K562 (cell line): ENCODE data around the gene SELPLG. TPM values are rescaled to one million over a fixed set of nuclear protein-coding genes. Genes with fewer than 3 reads are reported as not detected.
A peak's percentile ranks its signal among the peaks of the same experiment; 100 is the strongest.

Experiments
- BMI1 ChIP-seq: fragments of 150-350 bp; IDR thresholded peaks from 2 replicates; pipeline ENCODE4 v1.6.1; 2014; ENCODE audit warnings: low read length
- CREB3L1 ChIP-seq: fragments of 450-650 bp; IDR thresholded peaks from 2 replicates; pipeline ENCODE4 v1.6.1; 2014; ENCODE audit warnings: low read depth, mild to moderate bottlenecking, moderate library complexity, borderline replicate concordance
- CSDE1 ChIP-seq, 2 experiments: fragments of 450-650 bp; IDR thresholded peaks; 2 replicates each; pipeline ENCODE4 v1.6.1; 2016; ENCODE audit warnings: mild to moderate bottlenecking in 1 of 2
- CTCF ChIP-seq, 3 experiments: IDR thresholded peaks in 2 of 3; conservative IDR thresholded peaks in 1 of 3; 2 replicates each; pipeline ENCODE4 v1.5.1; 2011 to 2012; ENCODE audit warnings: low read length in 3 of 3, mild to moderate bottlenecking in 3 of 3, control low read depth in 2 of 3, improper control_type of control experiment in 1 of 3, inconsistent platforms in 1 of 3, low read depth in 1 of 3, mixed read lengths in 1 of 3, moderate library complexity in 1 of 3; ENCODE audit not compliant: insufficient read depth in 2 of 3
- E2F3 ChIP-seq: fragments of 250-450 bp; sonication (Bioruptor Pico); IDR thresholded peaks from 2 replicates; pipeline ENCODE4 v1.4.0; 2020; ENCODE audit warnings: mild to moderate bottlenecking
- ESRRB ChIP-seq: fragments of 250-450 bp; sonication (Bioruptor Pico); IDR thresholded peaks from 2 replicates; pipeline ENCODE4 v1.5.0; 2020; ENCODE audit warnings: mild to moderate bottlenecking, moderate library complexity, borderline replicate concordance
- HOXB6 ChIP-seq: fragments of 250-450 bp; sonication (Bioruptor Pico); IDR thresholded peaks from 2 replicates; pipeline ENCODE4 v1.5.1; 2022; ENCODE audit warnings: mild to moderate bottlenecking, borderline replicate concordance
- JUND ChIP-seq, 2 experiments: IDR thresholded peaks; 2 replicates in 1 of 2; 3 replicates in 1 of 2; pipeline ENCODE4 v1.6.1; 2011; ENCODE audit warnings: borderline replicate concordance in 2 of 2, low read depth in 2 of 2, low read length in 2 of 2, improper control_type of control experiment in 1 of 2, missing biosample characterization in 1 of 2, missing genetic modification characterization in 1 of 2, missing genetic modification reagents in 1 of 2
- NELFE ChIP-seq: IDR thresholded peaks from 2 replicates; pipeline ENCODE4 v1.6.1; 2011; ENCODE audit warnings: mild to moderate bottlenecking; ENCODE audit not compliant: insufficient read depth, insufficient read length
- NFATC3 ChIP-seq: fragments of 450-650 bp; IDR thresholded peaks from 2 replicates; pipeline ENCODE4 v1.6.1; 2017; ENCODE audit warnings: mild to moderate bottlenecking
- ZBTB2 ChIP-seq: fragments of 450-650 bp; IDR thresholded peaks from 2 replicates; pipeline ENCODE4 v1.6.1; 2016; ENCODE audit warnings: antibody characterized with exemption
- ZBTB8A ChIP-seq: fragments of 450-650 bp; IDR thresholded peaks from 2 replicates; pipeline ENCODE4 v1.6.1; 2018; ENCODE audit warnings: mild to moderate bottlenecking, moderate library complexity; ENCODE audit not compliant: partially characterized antibody
- ZFP36 ChIP-seq: fragments of 150-350 bp; IDR thresholded peaks from 2 replicates; pipeline ENCODE4 v1.6.1; 2018; ENCODE audit warnings: low read length, low read depth; ENCODE audit not compliant: partially characterized antibody
- ZNF212 ChIP-seq: fragments of 450-650 bp; formaldehyde crosslinking; IDR thresholded peaks from 2 replicates; pipeline ENCODE4 v1.4.0; 2020; ENCODE audit warnings: mild to moderate bottlenecking
- ZNF224 ChIP-seq: sonication (generic); formaldehyde crosslinking; IDR thresholded peaks from 2 replicates; pipeline ENCODE4 v1.8.0; 2022; ENCODE audit warnings: mild to moderate bottlenecking, missing genetic modification reagents
- ZNF655 ChIP-seq: fragments of 250-450 bp; sonication (Bioruptor Pico); IDR thresholded peaks from 2 replicates; pipeline ENCODE4 v1.5.0; 2021
- polyA plus RNA-seq, 8 experiments: library from polyadenylated mRNA; depleted of rRNA in 4 of 8; stranded (reverse) in 5 of 8; unstranded in 3 of 8; fragments of >200 nt; fragmentation: Nextera tagmentation in 2 of 8; fragmentation: Illumina TruSeq in 1 of 8; extraction: Ambion mirVana in 2 of 8; extraction: Trizol in 1 of 8; gene quantifications; 2 replicates each; pipeline versions ENCODE4 v1.2.1 to v1.2.3, GENCODE V29; 2011 to 2014; ENCODE audit warnings: inconsistent platforms in 1 of 8, missing spikeins in 1 of 8
- total RNA-seq, 7 experiments: library from RNA; depleted of rRNA in 6 of 7; stranded (reverse); fragments of >200 nt in 6 of 7; fragmentation: Illumina TruSeq in 2 of 7; extraction: Trizol in 2 of 7; gene quantifications; 2 replicates each; pipeline versions ENCODE4 v1.2.1 to v1.2.3, GENCODE V29; 2011 to 2021; ENCODE audit warnings: low replicate concordance in 1 of 7
- TF ChIP-seq, protein P1 (sequence below): fragments of 250-450 bp; sonication (Bioruptor Pico); IDR thresholded peaks from 2 replicates; pipeline ENCODE4 v1.8.0; 2022; ENCODE audit warnings: inconsistent platforms, mild to moderate bottlenecking, moderate library complexity, borderline replicate concordance
- TF ChIP-seq, protein P2 (sequence below): fragments of 250-450 bp; sonication (Bioruptor Pico); IDR thresholded peaks from 2 replicates; pipeline ENCODE4 v1.8.0; 2022; ENCODE audit warnings: moderate library complexity, mild to moderate bottlenecking, inconsistent platforms

The SELPLG gene
- total and polyA plus RNA-seq, 9 of the 15 experiments (the other 6 are each of a cell fraction or from before 2014, with no cell fraction given), result 0.22 to 10.2 (median 1.7) TPM

DNA sequence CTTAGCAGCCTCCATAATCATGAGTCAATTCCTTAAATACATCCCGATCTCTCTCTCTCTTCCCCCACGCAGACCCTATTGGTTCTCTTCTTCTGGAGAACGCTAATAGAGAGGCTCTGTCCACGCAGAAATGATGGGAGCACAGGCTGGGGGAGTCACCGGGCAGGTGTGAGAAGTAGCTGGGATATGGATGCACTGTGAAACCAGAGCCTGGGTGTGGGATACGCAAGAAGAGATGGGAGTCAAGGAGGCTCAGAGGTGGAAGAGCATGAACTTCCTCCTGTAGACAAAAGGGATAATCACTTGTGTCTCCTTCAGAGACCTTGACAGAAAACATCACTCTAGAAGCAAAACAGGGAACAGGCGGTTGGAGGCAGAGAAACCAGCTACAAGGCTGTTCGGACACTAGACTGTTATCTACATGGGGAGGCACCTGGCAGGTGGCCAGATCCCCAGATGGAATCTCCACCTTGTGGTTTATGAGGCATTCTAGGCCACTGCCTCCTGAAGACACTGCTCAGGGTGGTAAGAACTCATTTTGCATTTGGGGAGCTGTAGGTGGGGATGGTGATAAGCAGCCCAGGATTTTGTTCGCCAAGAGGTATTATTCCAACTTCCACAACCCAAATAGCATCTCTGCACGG lies 7.2 kb upstream of the SELPLG start (continued):
- TF ChIP-seq ZNF655 (CRISPR knock-in tag) (no peak), CREB3L1 (no peak; the same call in 1 of the 2 replicates), ZNF224 (CRISPR knock-in tag) (no peak), NELFE (no peak), E2F3 (CRISPR knock-in tag) (no peak), CSDE1 (IDR thresholded peaks at IDR 0.05) (no peak), BMI1 (no peak), ZFP36 (no peak), JUND (IDR thresholded peaks at IDR 0.05; ENCODE audit: borderline replicate concordance, low read depth, low read length) (peak; percentile 69), JUND (tag; IDR thresholded peaks at IDR 0.05; ENCODE audit: borderline replicate concordance, low read depth, low read length) (peak; percentile 39; the same call in 1 of the 3 replicates), NFATC3 (no peak), HOXB6 (CRISPR knock-in tag) (no peak), ESRRB (CRISPR knock-in tag) (no peak), ZNF212 (CRISPR knock-in tag) (no peak), ZBTB2 (no peak), ZBTB8A (no peak), CTCF (IDR thresholded peaks at IDR 0.05 in 2 of 3, conservative IDR thresholded peaks at IDR 0.05 in 1 of 3; ENCODE audit: insufficient read depth in 2 of 3, low read depth in 1 of 3, low read length in 3 of 3) (peak in 2 of 3 experiments; percentile 21 to 33; a peak in 3 of 6 replicates)
- TF ChIP-seq, protein P1, sequence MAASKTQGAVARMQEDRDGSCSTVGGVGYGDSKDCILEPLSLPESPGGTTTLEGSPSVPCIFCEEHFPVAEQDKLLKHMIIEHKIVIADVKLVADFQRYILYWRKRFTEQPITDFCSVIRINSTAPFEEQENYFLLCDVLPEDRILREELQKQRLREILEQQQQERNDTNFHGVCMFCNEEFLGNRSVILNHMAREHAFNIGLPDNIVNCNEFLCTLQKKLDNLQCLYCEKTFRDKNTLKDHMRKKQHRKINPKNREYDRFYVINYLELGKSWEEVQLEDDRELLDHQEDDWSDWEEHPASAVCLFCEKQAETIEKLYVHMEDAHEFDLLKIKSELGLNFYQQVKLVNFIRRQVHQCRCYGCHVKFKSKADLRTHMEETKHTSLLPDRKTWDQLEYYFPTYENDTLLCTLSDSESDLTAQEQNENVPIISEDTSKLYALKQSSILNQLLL (CRISPR knock-in tag), result no peak
- TF ChIP-seq, protein P2, sequence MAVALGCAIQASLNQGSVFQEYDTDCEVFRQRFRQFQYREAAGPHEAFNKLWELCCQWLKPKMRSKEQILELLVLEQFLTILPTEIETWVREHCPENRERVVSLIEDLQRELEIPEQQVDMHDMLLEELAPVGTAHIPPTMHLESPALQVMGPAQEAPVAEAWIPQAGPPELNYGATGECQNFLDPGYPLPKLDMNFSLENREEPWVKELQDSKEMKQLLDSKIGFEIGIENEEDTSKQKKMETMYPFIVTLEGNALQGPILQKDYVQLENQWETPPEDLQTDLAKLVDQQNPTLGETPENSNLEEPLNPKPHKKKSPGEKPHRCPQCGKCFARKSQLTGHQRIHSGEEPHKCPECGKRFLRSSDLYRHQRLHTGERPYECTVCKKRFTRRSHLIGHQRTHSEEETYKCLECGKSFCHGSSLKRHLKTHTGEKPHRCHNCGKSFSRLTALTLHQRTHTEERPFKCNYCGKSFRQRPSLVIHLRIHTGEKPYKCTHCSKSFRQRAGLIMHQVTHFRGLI (CRISPR knock-in tag), result no peak
